ENCODE results near the gene ELMO1.
A peak's percentile ranks its signal among the peaks of the same experiment; 100 is the strongest.

Gene ELMO1

DNA sequence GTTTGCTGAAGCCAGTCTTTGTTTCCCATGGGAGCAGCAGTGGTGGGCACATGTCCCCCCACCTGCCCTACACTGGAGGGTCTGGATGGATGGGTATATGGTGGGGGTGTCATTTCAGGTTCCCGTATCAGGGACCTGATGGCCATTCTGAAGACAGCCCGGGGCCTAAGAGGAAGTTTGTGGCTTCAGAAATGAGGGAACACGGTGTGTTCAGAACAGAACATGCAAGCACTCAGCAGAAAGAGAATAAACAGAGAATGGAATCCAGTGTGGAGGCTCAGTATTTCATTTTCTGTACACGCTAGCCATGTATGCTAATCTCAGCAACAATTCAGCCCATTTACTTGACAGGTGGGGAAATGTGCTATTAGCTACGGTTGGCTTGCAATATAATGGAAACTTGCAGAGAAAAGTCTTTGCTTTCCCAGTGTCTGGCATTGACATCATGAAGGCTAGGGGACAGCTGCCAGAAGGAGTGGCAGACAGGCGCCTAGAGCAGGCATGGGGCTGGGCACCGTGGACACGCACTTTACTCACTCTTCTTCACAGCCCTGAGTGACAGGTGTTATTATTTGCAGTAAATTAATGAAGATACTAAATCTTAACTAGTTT, 98.6 kb downstream of the ELMO1 start:
- H3K23ac ChIP-seq (ENCODE audit: low read length), result no peak overlapping the region
- H3K36me3 ChIP-seq (ENCODE audit: control insufficient read depth, insufficient read depth, low read length), result no peaks in the 10 kb centered on the region
- H4K8ac ChIP-seq (ENCODE audit: low read depth, low read length), result no peak overlapping the region
- H2BK120ac ChIP-seq (ENCODE audit: low read depth, low read length), result no peak overlapping the region
- H3K9ac ChIP-seq (ENCODE audit: low read length), result no peak overlapping the region
- H3K4me3 ChIP-seq (ENCODE audit: low read length), result no peak overlapping the region
- no CpG with 5 or more reads among the region's 8 CpGs for WGBS (ENCODE audit: extremely low coverage, insufficient coverage, low lambda C conversion rate)
- H3K79me1 ChIP-seq (ENCODE audit: low read length), result no peaks in the 10 kb centered on the region
- no peaks in the 10 kb centered on the region for H3K79me2 ChIP-seq (ENCODE audit: control insufficient read depth, insufficient read depth, low read length)
- no peak overlapping the region for H3K56ac ChIP-seq (ENCODE audit: low read length)
- no peak overlapping the region for H2BK15ac ChIP-seq (replicated peaks; ENCODE audit: low read depth)
- H3K27ac ChIP-seq (ENCODE audit: low read depth, low read length), result no peak overlapping the region
- no peak overlapping the region for H3K18ac ChIP-seq (ENCODE audit: low read length)
- H3K27me3 ChIP-seq (ENCODE audit: insufficient read depth, low read length, poor library complexity), result no peaks in the 10 kb centered on the region
- no peak for DNase-seq
- no peak overlapping the region for H2AK5ac ChIP-seq (ENCODE audit: low read length)
- H4K5ac ChIP-seq (ENCODE audit: low read length), result no peak overlapping the region
- H3K4me1 ChIP-seq (ENCODE audit: control insufficient read depth, low read depth, low read length), result peaks cover 4% of the 10 kb centered on the region
- H3K4ac ChIP-seq (ENCODE audit: low read depth, low read length), result no peak overlapping the region
- no peak overlapping the region for H3K4me2 ChIP-seq (ENCODE audit: low read length)
- H2BK5ac ChIP-seq (ENCODE audit: low read length), result no peak overlapping the region

DNA sequence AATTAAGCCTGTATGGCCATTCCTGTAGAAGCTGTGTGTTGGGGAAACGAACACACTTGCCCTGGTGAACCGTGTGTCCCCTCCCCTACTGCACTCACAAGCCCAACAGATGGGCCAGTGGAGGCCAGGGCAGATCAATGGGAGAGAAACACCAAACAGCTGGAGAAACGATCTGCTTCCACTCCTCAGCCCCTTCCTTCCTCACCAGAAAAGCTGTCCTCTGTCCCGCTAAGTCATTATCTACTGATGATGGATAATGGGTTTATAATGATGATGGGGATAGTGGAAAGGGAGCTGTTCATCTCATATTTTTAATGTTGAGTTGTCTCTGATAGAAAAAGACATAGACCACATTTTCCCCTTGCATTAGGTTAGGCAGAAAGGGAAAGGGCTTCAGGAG, 99.7 kb downstream of the ELMO1 start:
- no peaks in the 10 kb centered on the region for H3K4me1 ChIP-seq (ENCODE audit: control insufficient read depth, low read depth, low read length)
- no peak overlapping the region for H3K9ac ChIP-seq (ENCODE audit: low read length)
- no peaks in the 10 kb centered on the region for H3K27me3 ChIP-seq (ENCODE audit: insufficient read depth, low read length, poor library complexity)
- H3K4ac ChIP-seq (ENCODE audit: low read depth, low read length), result no peak overlapping the region
- no peak overlapping the region for H4K8ac ChIP-seq (ENCODE audit: low read depth, low read length)
- no peak overlapping the region for H2BK5ac ChIP-seq (ENCODE audit: low read length)
- no peaks in the 10 kb centered on the region for H3K36me3 ChIP-seq (ENCODE audit: control insufficient read depth, insufficient read depth, low read length)
- WGBS (ENCODE audit: extremely low coverage, insufficient coverage, low lambda C conversion rate), result no CpG with 5 or more reads among the region's 4 CpGs
- H3K4me2 ChIP-seq (ENCODE audit: low read length), result no peak overlapping the region
- no peak overlapping the region for H3K4me3 ChIP-seq (ENCODE audit: low read length)
- no peak overlapping the region for H4K5ac ChIP-seq (ENCODE audit: low read length)
- no peak overlapping the region for H2BK15ac ChIP-seq (replicated peaks; ENCODE audit: low read depth)
- DNase-seq, result no peak
- no peak overlapping the region for H2BK120ac ChIP-seq (ENCODE audit: low read depth, low read length)
- H3K79me2 ChIP-seq (ENCODE audit: control insufficient read depth, insufficient read depth, low read length), result no peaks in the 10 kb centered on the region
- no peak overlapping the region for H3K18ac ChIP-seq (ENCODE audit: low read length)
- no peaks in the 10 kb centered on the region for H3K79me1 ChIP-seq (ENCODE audit: low read length)
- H2AK5ac ChIP-seq (ENCODE audit: low read length), result no peak overlapping the region
- no peak overlapping the region for H3K27ac ChIP-seq (ENCODE audit: low read depth, low read length)
- no peak overlapping the region for H3K23ac ChIP-seq (ENCODE audit: low read length)
- no peak overlapping the region for H3K56ac ChIP-seq (ENCODE audit: low read length)

DNA sequence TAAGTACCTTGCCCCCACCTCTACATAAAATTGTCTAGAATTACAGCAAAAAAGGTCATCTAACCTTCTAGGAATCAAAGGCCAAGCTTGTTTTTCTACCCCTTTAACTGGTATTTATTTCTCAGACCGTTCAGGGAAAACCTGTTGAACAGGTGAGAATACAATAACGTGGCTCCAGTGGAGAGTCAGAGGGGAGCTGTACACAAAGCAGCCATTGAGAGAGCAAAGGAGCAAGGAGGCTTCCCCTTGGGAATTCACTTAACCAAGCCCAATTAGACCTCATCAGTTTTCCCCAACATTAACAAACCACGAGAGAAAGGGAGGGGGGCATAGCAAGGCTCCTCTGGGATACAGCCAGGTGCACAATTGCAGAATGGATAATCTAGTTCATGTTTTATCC, 101.9 kb downstream of the ELMO1 start:
- no peak overlapping the region for H2BK15ac ChIP-seq (replicated peaks; ENCODE audit: low read depth)

GRCh38 chr7:37344886-37345579, 103.6 kb downstream of the ELMO1 start:
- H2BK15ac ChIP-seq (replicated peaks; ENCODE audit: low read depth), result no peak overlapping the region
- no peaks in the 10 kb centered on the region for H3K79me2 ChIP-seq (ENCODE audit: control insufficient read depth, insufficient read depth, low read length)
- H3K27me3 ChIP-seq (ENCODE audit: insufficient read depth, low read length, poor library complexity), result no peaks in the 10 kb centered on the region
- H3K18ac ChIP-seq (ENCODE audit: low read length), result no peak overlapping the region
- WGBS (ENCODE audit: extremely low coverage, insufficient coverage, low lambda C conversion rate), result no CpG with 5 or more reads among the region's 9 CpGs
- no peak overlapping the region for H2BK5ac ChIP-seq (ENCODE audit: low read length)
- no peak overlapping the region for H3K23ac ChIP-seq (ENCODE audit: low read length)
- H2BK120ac ChIP-seq (ENCODE audit: low read depth, low read length), result no peak overlapping the region
- H3K4me1 ChIP-seq (ENCODE audit: control insufficient read depth, low read depth, low read length), result peaks cover 2% of the 10 kb centered on the region
- H3K79me1 ChIP-seq (ENCODE audit: low read length), result no peaks in the 10 kb centered on the region
- H3K56ac ChIP-seq (ENCODE audit: low read length), result peak overlapping the region; percentile 47
- no peak overlapping the region for H3K9ac ChIP-seq (ENCODE audit: low read length)
- no peak overlapping the region for H4K5ac ChIP-seq (ENCODE audit: low read length)
- H3K4ac ChIP-seq (ENCODE audit: low read depth, low read length), result no peak overlapping the region
- peak overlapping the region; percentile 16 for H3K27ac ChIP-seq (ENCODE audit: low read depth, low read length)
- no peak overlapping the region for H3K4me2 ChIP-seq (ENCODE audit: low read length)
- no peaks in the 10 kb centered on the region for H3K36me3 ChIP-seq (ENCODE audit: control insufficient read depth, insufficient read depth, low read length)
- no peak overlapping the region for H2AK5ac ChIP-seq (ENCODE audit: low read length)
- DNase-seq, result peak; percentile 63
- H3K4me3 ChIP-seq (ENCODE audit: low read length), result no peak overlapping the region
- H4K8ac ChIP-seq (ENCODE audit: low read depth, low read length), result no peak overlapping the region

More for the DNA sequence above, 101.9 kb downstream of the ELMO1 start:
- Histone ChIP-seq H3K23ac (ENCODE audit: low read length) (no peak overlapping the region), H3K4ac (ENCODE audit: low read depth, low read length) (no peak overlapping the region), H3K36me3 (ENCODE audit: control insufficient read depth, insufficient read depth, low read length) (no peaks in the 10 kb centered on the region), H2BK120ac (ENCODE audit: low read depth, low read length) (no peak overlapping the region), H2BK5ac (ENCODE audit: low read length) (no peak overlapping the region), H3K56ac (ENCODE audit: low read length) (no peak overlapping the region), H2AK5ac (ENCODE audit: low read length) (no peak overlapping the region), H3K9ac (ENCODE audit: low read length) (no peak overlapping the region), H3K27me3 (ENCODE audit: insufficient read depth, low read length, poor library complexity) (no peaks in the 10 kb centered on the region), H3K18ac (ENCODE audit: low read length) (no peak overlapping the region), H4K8ac (ENCODE audit: low read depth, low read length) (no peak overlapping the region), H3K4me3 (ENCODE audit: low read length) (no peak overlapping the region), H4K5ac (ENCODE audit: low read length) (no peak overlapping the region), H3K4me1 (ENCODE audit: control insufficient read depth, low read depth, low read length) (peaks cover 2% of the 10 kb centered on the region), H3K79me2 (ENCODE audit: control insufficient read depth, insufficient read depth, low read length) (no peaks in the 10 kb centered on the region), H3K4me2 (ENCODE audit: low read length) (no peak overlapping the region), H3K27ac (ENCODE audit: low read depth, low read length) (no peak overlapping the region), H3K79me1 (ENCODE audit: low read length) (no peaks in the 10 kb centered on the region)
- no peak for DNase-seq
- no CpG with 5 or more reads among the region's 3 CpGs for WGBS (ENCODE audit: extremely low coverage, insufficient coverage, low lambda C conversion rate)

DNA sequence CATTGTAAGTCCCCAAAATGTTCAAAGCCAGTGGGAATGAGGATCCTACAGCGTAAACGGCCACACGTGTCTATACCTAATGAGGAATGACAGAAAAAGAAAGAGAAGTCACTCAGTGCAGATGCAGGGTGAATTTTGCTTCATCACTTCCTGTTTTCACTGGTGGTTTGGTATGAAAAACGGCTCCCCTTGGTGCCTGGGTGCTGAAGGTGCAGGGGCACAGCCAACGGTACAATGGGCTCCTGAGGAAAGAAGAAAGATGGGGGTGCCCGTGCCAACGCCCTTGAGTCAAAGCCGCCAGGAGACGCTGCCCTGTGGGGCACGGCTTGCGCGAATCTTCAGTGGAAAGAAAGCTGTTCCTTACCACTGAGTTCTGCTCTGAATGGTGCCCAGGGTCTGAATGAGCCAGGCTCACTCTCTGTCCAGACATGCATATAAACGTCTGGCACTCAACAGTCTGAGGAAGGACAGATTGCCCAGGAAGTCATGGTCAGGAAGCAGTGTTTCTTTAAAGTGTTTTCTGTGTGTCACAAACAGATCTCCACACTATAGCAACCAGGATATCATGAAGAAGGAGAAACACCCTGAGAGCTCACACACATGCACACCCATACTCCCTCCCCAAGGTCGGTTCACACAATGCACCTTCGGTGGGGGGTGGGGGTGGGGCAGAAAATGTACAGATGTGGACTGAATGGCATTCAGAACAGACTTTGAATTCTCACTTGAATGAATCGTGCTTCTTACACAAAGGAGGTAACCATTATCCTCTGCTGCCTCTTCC, 105.8 kb downstream of the ELMO1 start:
- Histone ChIP-seq H3K18ac (ENCODE audit: low read length) (peak overlapping the region; percentile 20), H2AK5ac (ENCODE audit: low read length) (no peak overlapping the region), H3K4ac (ENCODE audit: low read depth, low read length) (no peak overlapping the region), H2BK120ac (ENCODE audit: low read depth, low read length) (no peak overlapping the region), H3K79me2 (ENCODE audit: control insufficient read depth, insufficient read depth, low read length) (no peaks in the 10 kb centered on the region), H3K36me3 (ENCODE audit: control insufficient read depth, insufficient read depth, low read length) (no peaks in the 10 kb centered on the region), H3K4me1 (ENCODE audit: control insufficient read depth, low read depth, low read length) (peaks cover 8% of the 10 kb centered on the region), H3K27ac (ENCODE audit: low read depth, low read length) (no peak overlapping the region), H3K4me3 (ENCODE audit: low read length) (no peak overlapping the region), H3K4me2 (ENCODE audit: low read length) (no peak overlapping the region), H3K56ac (ENCODE audit: low read length) (peak overlapping the region; percentile 59), H3K23ac (ENCODE audit: low read length) (peak overlapping the region; percentile 56), H4K8ac (ENCODE audit: low read depth, low read length) (no peak overlapping the region), H3K9ac (ENCODE audit: low read length) (no peak overlapping the region), H3K27me3 (ENCODE audit: insufficient read depth, low read length, poor library complexity) (no peaks in the 10 kb centered on the region), H2BK5ac (ENCODE audit: low read length) (peak overlapping the region; percentile 35), H2BK15ac (replicated peaks; ENCODE audit: low read depth) (no peak overlapping the region), H4K5ac (ENCODE audit: low read length) (no peak overlapping the region), H3K79me1 (ENCODE audit: low read length) (no peaks in the 10 kb centered on the region)
- no CpG with 5 or more reads among the region's 16 CpGs for WGBS (ENCODE audit: extremely low coverage, insufficient coverage, low lambda C conversion rate)
- no peak for DNase-seq
